Measurements from ENCODE around the gene FBXW2.

Gene FBXW2

DNA sequence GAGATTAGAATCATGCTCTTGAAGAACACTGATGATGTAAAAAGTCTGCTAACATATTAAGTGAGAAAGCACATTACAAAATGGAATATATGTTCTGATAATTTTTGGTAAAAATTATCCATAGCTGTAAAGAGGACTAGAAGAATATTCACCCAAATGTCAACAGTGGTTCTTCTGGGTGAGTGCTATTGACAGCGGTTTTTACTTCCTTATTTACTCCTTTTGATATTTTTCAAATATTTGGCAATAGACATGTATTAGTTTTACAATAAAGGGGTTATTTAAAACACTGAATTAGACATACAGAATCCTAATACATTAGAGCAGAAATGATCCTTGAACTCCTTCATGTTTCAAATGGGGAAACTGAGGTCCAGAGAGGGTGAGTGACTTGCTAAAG, 52.0 kb downstream of the FBXW2 start:
- Histone ChIP-seq H3K27ac (no peak overlapping the region), H3K36me3 (no peaks in the 10 kb centered on the region), H3K4me3 (ENCODE audit: low read depth, low read length) (no peak overlapping the region), H3K9me3 (ENCODE audit: severe bottlenecking) (peaks cover 6% of the 10 kb centered on the region), H3K27me3 (ENCODE audit: insufficient read depth, low read depth, severe bottlenecking) (no peaks in the 10 kb centered on the region)
- DNase-seq, result no peak
- TF ChIP-seq, protein P1, sequence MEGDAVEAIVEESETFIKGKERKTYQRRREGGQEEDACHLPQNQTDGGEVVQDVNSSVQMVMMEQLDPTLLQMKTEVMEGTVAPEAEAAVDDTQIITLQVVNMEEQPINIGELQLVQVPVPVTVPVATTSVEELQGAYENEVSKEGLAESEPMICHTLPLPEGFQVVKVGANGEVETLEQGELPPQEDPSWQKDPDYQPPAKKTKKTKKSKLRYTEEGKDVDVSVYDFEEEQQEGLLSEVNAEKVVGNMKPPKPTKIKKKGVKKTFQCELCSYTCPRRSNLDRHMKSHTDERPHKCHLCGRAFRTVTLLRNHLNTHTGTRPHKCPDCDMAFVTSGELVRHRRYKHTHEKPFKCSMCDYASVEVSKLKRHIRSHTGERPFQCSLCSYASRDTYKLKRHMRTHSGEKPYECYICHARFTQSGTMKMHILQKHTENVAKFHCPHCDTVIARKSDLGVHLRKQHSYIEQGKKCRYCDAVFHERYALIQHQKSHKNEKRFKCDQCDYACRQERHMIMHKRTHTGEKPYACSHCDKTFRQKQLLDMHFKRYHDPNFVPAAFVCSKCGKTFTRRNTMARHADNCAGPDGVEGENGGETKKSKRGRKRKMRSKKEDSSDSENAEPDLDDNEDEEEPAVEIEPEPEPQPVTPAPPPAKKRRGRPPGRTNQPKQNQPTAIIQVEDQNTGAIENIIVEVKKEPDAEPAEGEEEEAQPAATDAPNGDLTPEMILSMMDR (IDR thresholded peaks at IDR 0.05; ENCODE audit: low read depth, low read length), result no peak

DNA sequence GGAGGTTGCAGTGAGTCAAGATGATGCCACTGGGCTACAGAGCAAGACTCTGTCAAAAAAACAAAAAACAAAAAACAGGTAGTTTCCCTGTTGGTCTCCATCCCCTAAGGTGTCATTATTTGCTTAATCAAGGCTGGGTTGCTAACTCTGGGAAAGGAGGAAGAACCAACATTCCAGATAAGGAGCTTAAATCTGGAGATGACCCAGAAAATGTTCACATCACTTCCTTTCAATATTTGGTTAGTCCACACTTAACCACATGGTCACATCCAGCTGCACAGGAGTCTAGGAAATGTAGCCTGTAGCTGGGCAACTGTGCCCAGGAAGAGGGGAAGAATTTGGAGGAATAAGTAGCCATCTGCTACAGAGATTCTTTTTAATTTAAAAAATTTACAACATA, 53.1 kb downstream of the FBXW2 start:
- TF ChIP-seq, protein P1 (IDR thresholded peaks at IDR 0.05; ENCODE audit: low read depth, low read length), result no peak
- no peak for DNase-seq
- no peaks in the 10 kb centered on the region for H3K27me3 ChIP-seq (ENCODE audit: insufficient read depth, low read depth, severe bottlenecking)

DNA sequence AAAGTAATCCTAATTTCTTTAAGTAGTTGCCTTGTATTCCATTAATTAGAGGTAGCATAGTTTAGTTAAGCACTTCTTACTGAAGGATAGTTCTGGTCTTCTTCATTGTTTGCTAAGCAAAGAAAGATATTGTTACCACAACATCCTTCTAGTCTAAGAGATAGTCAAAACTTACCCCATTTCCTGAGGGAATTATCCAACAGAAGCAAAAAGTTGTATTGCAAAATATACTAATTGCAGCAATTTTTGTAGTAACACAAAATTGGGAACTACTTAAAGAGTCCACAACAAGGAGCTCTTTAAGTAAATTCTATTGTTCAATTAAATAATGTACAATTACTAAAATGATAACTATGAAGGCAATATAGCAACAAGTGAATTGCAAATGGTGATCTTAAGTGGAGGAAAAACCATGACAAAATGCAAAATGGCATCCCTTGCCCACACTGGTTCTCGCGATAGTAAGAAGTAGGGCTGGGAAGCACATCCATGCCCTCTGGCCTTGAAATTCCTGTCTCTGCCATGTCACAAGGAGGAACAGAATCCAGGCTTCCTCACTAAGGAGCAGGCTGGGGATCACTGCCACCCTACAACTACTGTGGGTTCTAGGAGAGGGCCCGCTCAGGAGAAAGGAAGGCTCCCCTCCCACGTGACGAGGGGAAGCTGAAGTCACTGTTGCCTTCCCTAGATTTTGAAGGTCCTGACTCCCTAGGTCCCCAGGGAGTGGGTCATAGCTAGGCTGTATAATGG, 55.6 kb downstream of the FBXW2 start:
- Histone ChIP-seq H3K9me3 (ENCODE audit: severe bottlenecking) (peaks cover 4% of the 10 kb centered on the region), H3K4me3 (ENCODE audit: low read depth, low read length) (no peak overlapping the region), H3K36me3 (no peaks in the 10 kb centered on the region), H3K27me3 (ENCODE audit: insufficient read depth, low read depth, severe bottlenecking) (no peaks in the 10 kb centered on the region), H3K27ac (no peak overlapping the region)
- DNase-seq, result no peak
- TF ChIP-seq, protein P1 (IDR thresholded peaks at IDR 0.05; ENCODE audit: low read depth, low read length), result no peak

More for the DNA sequence above, 53.1 kb downstream of the FBXW2 start:
- no peak overlapping the region for H3K27ac ChIP-seq
- no peak overlapping the region for H3K4me3 ChIP-seq (ENCODE audit: low read depth, low read length)
- no peaks in the 10 kb centered on the region for H3K36me3 ChIP-seq
- H3K9me3 ChIP-seq (ENCODE audit: severe bottlenecking), result peaks cover 4% of the 10 kb centered on the region

DNA sequence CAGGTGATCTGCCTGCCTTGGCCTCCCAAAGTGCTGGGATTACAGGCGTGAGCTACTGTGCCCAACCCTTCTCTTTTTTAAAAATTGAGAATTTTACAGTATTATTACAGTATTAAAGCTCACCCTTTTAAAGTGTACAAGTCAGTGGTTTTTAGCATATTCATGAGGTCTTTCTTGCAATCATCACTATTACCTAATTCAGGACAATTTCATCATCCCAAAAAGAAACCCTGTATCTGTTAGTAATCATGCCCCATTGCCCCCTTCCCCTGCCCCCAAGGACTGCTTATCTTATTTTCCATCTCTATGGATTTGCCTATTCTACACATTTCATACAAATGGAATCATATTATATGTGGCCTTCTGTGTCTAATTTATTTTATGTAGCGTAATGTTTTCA, 56.3 kb downstream of the FBXW2 start:
- Histone ChIP-seq H3K36me3 (no peaks in the 10 kb centered on the region), H3K4me3 (ENCODE audit: low read depth, low read length) (no peak overlapping the region), H3K9me3 (ENCODE audit: severe bottlenecking) (peaks cover 4% of the 10 kb centered on the region), H3K27me3 (ENCODE audit: insufficient read depth, low read depth, severe bottlenecking) (no peaks in the 10 kb centered on the region), H3K27ac (no peak overlapping the region)
- TF ChIP-seq, protein P1 (IDR thresholded peaks at IDR 0.05; ENCODE audit: low read depth, low read length), result no peak
- no peak for DNase-seq

DNA sequence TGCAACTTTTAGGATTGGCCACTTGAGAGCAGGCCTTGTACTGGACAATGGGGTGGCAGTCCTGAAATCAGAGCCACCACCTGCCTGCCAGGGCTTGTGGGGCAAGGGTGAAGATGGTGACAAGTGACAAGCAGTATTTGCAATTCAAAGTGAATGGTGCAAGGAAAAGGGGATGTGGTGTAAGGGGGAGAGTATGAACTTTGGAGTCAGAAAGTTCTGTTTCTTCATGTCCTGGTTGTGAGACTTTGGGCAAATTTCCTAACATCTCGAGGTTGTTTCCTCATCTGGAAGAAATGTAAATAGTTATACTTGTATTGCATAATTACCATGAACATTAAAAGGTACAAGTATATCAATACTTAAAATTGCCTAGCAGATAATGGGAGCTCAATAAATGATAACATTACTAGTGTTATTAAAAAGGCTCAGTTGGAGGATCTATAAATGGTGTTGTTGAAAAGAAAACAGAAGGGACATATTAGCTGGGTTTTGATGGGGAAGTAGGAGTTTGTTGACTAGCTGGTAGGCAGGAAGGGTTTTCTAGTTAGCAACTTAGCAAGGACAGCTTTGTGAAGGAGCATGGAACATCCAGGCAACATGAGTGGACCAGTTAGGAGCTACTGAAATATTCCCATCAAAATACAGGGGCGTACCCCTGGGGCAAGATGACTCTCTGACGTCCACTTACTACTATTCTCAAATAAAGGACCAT, 57.6 kb downstream of the FBXW2 start:
- TF ChIP-seq, protein P1 (IDR thresholded peaks at IDR 0.05; ENCODE audit: low read depth, low read length), result no peak
- Histone ChIP-seq H3K4me3 (ENCODE audit: low read depth, low read length) (no peak overlapping the region), H3K36me3 (no peaks in the 10 kb centered on the region), H3K27me3 (ENCODE audit: insufficient read depth, low read depth, severe bottlenecking) (no peaks in the 10 kb centered on the region), H3K9me3 (ENCODE audit: severe bottlenecking) (peaks cover 4% of the 10 kb centered on the region), H3K27ac (no peak overlapping the region)
- DNase-seq, result no peak

Measured in WERI-Rb-1 (cell line).